ENCODE measurements around the gene BFSP2. TPM values are rescaled to one million over a fixed set of nuclear protein-coding genes. Genes with fewer than 3 reads are reported as not detected.

BFSP2 gene
- total and polyA plus RNA-seq, 2 donors (not counting 1 experiment from before 2014, with no cell fraction given): 0.60 to 1.6 TPM

- Histone ChIP-seq H3K4me1 (ENCODE audit: control insufficient read depth in 2 of 2, insufficient read depth in 2 of 2, low read length in 2 of 2) (no peaks in the 10 kb centered on the region), H3K27me3 (replicated peaks in 1 of 4; ENCODE audit: control extremely low read depth in 1 of 4, control insufficient read depth in 3 of 4, insufficient read depth in 4 of 4, low read length in 3 of 4) (peaks cover 0 to 2% (median 0%) of the 10 kb centered on the region in 4 experiments), H3K9me3 (ENCODE audit: control extremely low read depth in 1 of 3, control insufficient read depth in 2 of 3, insufficient read depth in 1 of 3, low read length in 2 of 3) (no peaks in the 10 kb centered on the region), H3K27ac (ENCODE audit: low read length in 2 of 2) (no peak overlapping the region), H2AFZ (ENCODE audit: insufficient read depth, low read depth, low read length, poor library complexity, severe bottlenecking) (no peak overlapping the region), H3K36me3 (replicated peaks in 1 of 2; ENCODE audit: control extremely low read depth in 1 of 2, control insufficient read depth in 1 of 2, extremely low read depth in 1 of 2, insufficient read depth in 2 of 2, low read length in 1 of 2) (no peaks in the 10 kb centered on the region), H4K20me1 (ENCODE audit: control insufficient read depth, insufficient read depth, low read length, poor library complexity, severe bottlenecking) (no peaks in the 10 kb centered on the region), H3K4me3 (ENCODE audit: control extremely low read depth in 1 of 5, extremely low read depth in 1 of 5, insufficient read depth in 1 of 5, low read depth in 2 of 5, low read length in 4 of 5) (no peak overlapping the region), H3K4me2 (replicated peaks; ENCODE audit: low read depth, low read length, poor library complexity, severe bottlenecking) (no peak overlapping the region), H3K79me2 (ENCODE audit: control insufficient read depth, insufficient read depth, low read length) (no peaks in the 10 kb centered on the region), H3K9ac (ENCODE audit: low read length) (no peak overlapping the region)
- Mint-ChIP-seq H3K9me3 (ENCODE audit: insufficient read depth) (no peaks in the 10 kb centered on the region), H3K27ac (no peak overlapping the region), H3K27me3 (peaks cover 6% of the 10 kb centered on the region), H3K4me1 (no peaks in the 10 kb centered on the region), H3K4me3 (no peak overlapping the region)
- no peak for DNase-seq
- no peak for ATAC-seq (ENCODE audit: low read depth)
- CTCF ChIA-PET: no interaction called here
- intact Hi-C loops (cut with micrococcal nuclease): no loop called here
- POLR2A ChIA-PET: no interaction called here
- WGBS (ENCODE audit: insufficient coverage): 91% methylated on average over 3 of the region's 4 CpGs
- TF ChIP-seq EZH2 (IDR thresholded peaks at IDR 0.05; ENCODE audit: borderline replicate concordance, insufficient read depth, low read depth, low read length, poor library complexity, severe bottlenecking): no peak
- no peak for TF ChIP-seq CTCF (IDR thresholded peaks at IDR 0.05)
Measured at GRCh38 chr3:133361435-133361834, 38.4 kb upstream of the BFSP2 start.

GRCh38 chr3:133362539-133362938, 37.3 kb upstream of the BFSP2 start:
- no peak overlapping the region for H3K4me2 ChIP-seq (replicated peaks; ENCODE audit: low read depth, low read length, poor library complexity, severe bottlenecking)
- intact Hi-C loops (cut with micrococcal nuclease): no loop called here
- no peak overlapping the region for H3K9ac ChIP-seq (ENCODE audit: low read length)
- POLR2A ChIA-PET: no interaction called here
- no peaks in the 10 kb centered on the region for H3K9me3 ChIP-seq (ENCODE audit: control extremely low read depth in 1 of 3, control insufficient read depth in 2 of 3, insufficient read depth in 1 of 3, low read length in 2 of 3)
- H3K27ac Mint-ChIP-seq: no peak overlapping the region
- CTCF ChIA-PET: no interaction called here
- H2AFZ ChIP-seq (ENCODE audit: insufficient read depth, low read depth, low read length, poor library complexity, severe bottlenecking): no peak overlapping the region
- no peaks in the 10 kb centered on the region for H3K36me3 ChIP-seq (replicated peaks in 1 of 2; ENCODE audit: control extremely low read depth in 1 of 2, control insufficient read depth in 1 of 2, extremely low read depth in 1 of 2, insufficient read depth in 2 of 2, low read length in 1 of 2)
- peaks cover 0 to 3% (median 0%) of the 10 kb centered on the region in 4 experiments for H3K27me3 ChIP-seq (replicated peaks in 1 of 4; ENCODE audit: control extremely low read depth in 1 of 4, control insufficient read depth in 3 of 4, insufficient read depth in 4 of 4, low read length in 3 of 4)
- H3K4me1 Mint-ChIP-seq: no peaks in the 10 kb centered on the region
- no peaks in the 10 kb centered on the region for H3K4me1 ChIP-seq (ENCODE audit: control insufficient read depth in 2 of 2, insufficient read depth in 2 of 2, low read length in 2 of 2)
- TF ChIP-seq CTCF (IDR thresholded peaks at IDR 0.05) (no peak), EZH2 (IDR thresholded peaks at IDR 0.05; ENCODE audit: borderline replicate concordance, insufficient read depth, low read depth, low read length, poor library complexity, severe bottlenecking) (no peak)
- H3K27me3 Mint-ChIP-seq: peaks cover 4% of the 10 kb centered on the region
- H4K20me1 ChIP-seq (ENCODE audit: control insufficient read depth, insufficient read depth, low read length, poor library complexity, severe bottlenecking): no peaks in the 10 kb centered on the region
- no CpG with 5 or more reads among the region's 4 CpGs for WGBS (ENCODE audit: insufficient coverage)
- ATAC-seq (ENCODE audit: low read depth) (no peak), DNase-seq (no peak)
- H3K4me3 ChIP-seq (ENCODE audit: control extremely low read depth in 1 of 5, extremely low read depth in 1 of 5, insufficient read depth in 1 of 5, low read depth in 2 of 5, low read length in 4 of 5): no peak overlapping the region
- H3K4me3 Mint-ChIP-seq: no peak overlapping the region
- no peaks in the 10 kb centered on the region for H3K79me2 ChIP-seq (ENCODE audit: control insufficient read depth, insufficient read depth, low read length)
- H3K9me3 Mint-ChIP-seq (ENCODE audit: insufficient read depth): no peaks in the 10 kb centered on the region
- no peak overlapping the region for H3K27ac ChIP-seq (ENCODE audit: low read length in 2 of 2)
